ENCODE results near the gene ZNF783. TPM values are rescaled to one million over a fixed set of nuclear protein-coding genes. Genes with fewer than 3 reads are reported as not detected.

Gene ZNF783
- total RNA-seq, 1 experiment from 2014 or later, result 15.8 TPM

GRCh38 chr7:149255174-149255573 lies 6.8 kb upstream of the ZNF783 start:
- Histone ChIP-seq H3K79me2 (ENCODE audit: low read depth) (no peaks in the 10 kb centered on the region), H3F3A (ENCODE audit: insufficient read depth, low read depth) (peaks cover 12% of the 10 kb centered on the region; the same call in 1 of the 2 replicates)

GRCh38 chr7:149256568-149256967 lies 5.4 kb upstream of the ZNF783 start:
- peaks cover 4% of the 10 kb centered on the region; the same call in 1 of the 2 replicates for H4K20me1 ChIP-seq (ENCODE audit: insufficient read depth)
- CTCF ChIA-PET, result no interaction called here
- TF ChIP-seq CTCF (conservative IDR thresholded peaks at IDR 0.05), result no peak
- TF ChIP-seq EZH2 (IDR thresholded peaks at IDR 0.05; ENCODE audit: low read depth), result no peak

More at GRCh38 chr7:149255174-149255573, 6.8 kb upstream of the ZNF783 start:
- Histone ChIP-seq H3K4me2 (no peak overlapping the region), H2AFZ (no peak overlapping the region), H3K4me1 (replicated peaks; ENCODE audit: insufficient read depth) (no peaks in the 10 kb centered on the region), H3K9me3 (ENCODE audit: insufficient read depth, low read depth) (no peaks in the 10 kb centered on the region), H3K36me3 (ENCODE audit: low read depth) (peaks cover 24% of the 10 kb centered on the region), H3K4me3 (no peak overlapping the region), H3K27ac (no peak overlapping the region), H4K20me1 (ENCODE audit: insufficient read depth) (peaks cover 4% of the 10 kb centered on the region; the same call in 1 of the 2 replicates), H3K9me2 (ENCODE audit: insufficient read depth) (no peaks in the 10 kb centered on the region), H3K27me3 (ENCODE audit: insufficient read depth, low read depth) (no peaks in the 10 kb centered on the region)
- CTCF ChIA-PET, result no interaction called here
- TF ChIP-seq CTCF (conservative IDR thresholded peaks at IDR 0.05) (no peak), EZH2 (IDR thresholded peaks at IDR 0.05; ENCODE audit: low read depth) (no peak)
- POLR2A ChIA-PET (ENCODE audit: unreplicated experiment), result no interaction called here
- BruUV-seq (replicated peaks), result no TSS peak
- peak in 1 of 2 experiments; percentile 27 for DNase-seq
- intact Hi-C loops (cut with micrococcal nuclease; ENCODE audit: unreplicated experiment), result no loop called here

GRCh38 chr7:149257146-149257545 lies 4.8 kb upstream of the ZNF783 start:
- H3K9me2 ChIP-seq (ENCODE audit: insufficient read depth), result no peaks in the 10 kb centered on the region
- no peaks in the 10 kb centered on the region for H3K79me2 ChIP-seq (ENCODE audit: low read depth)
- H3K36me3 ChIP-seq (ENCODE audit: low read depth), result peaks cover 14% of the 10 kb centered on the region
- H4K20me1 ChIP-seq (ENCODE audit: insufficient read depth), result peaks cover 1% of the 10 kb centered on the region; the same call in 1 of the 2 replicates
- CTCF ChIA-PET, result no interaction called here
- H3K27ac ChIP-seq, result no peak overlapping the region
- no TSS peak for BruUV-seq (replicated peaks)
- H3F3A ChIP-seq (ENCODE audit: insufficient read depth, low read depth), result peaks cover 28% of the 10 kb centered on the region
- TF ChIP-seq EZH2 (IDR thresholded peaks at IDR 0.05; ENCODE audit: low read depth), result no peak
- TF ChIP-seq CTCF (conservative IDR thresholded peaks at IDR 0.05), result no peak
- H3K4me2 ChIP-seq, result no peak overlapping the region
- H3K4me1 ChIP-seq (replicated peaks; ENCODE audit: insufficient read depth), result peaks cover 7% of the 10 kb centered on the region; the same call in 1 of the 2 replicates
- H3K9me3 ChIP-seq (ENCODE audit: insufficient read depth, low read depth), result no peaks in the 10 kb centered on the region
- intact Hi-C loops (cut with micrococcal nuclease; ENCODE audit: unreplicated experiment), result no loop called here
- no peak overlapping the region for H2AFZ ChIP-seq
- no peak overlapping the region for H3K4me3 ChIP-seq
- peak in 1 of 2 experiments; percentile 41 for DNase-seq
- H3K27me3 ChIP-seq (ENCODE audit: insufficient read depth, low read depth), result no peaks in the 10 kb centered on the region
- POLR2A ChIA-PET (ENCODE audit: unreplicated experiment), result no interaction called here

More at GRCh38 chr7:149256568-149256967, 5.4 kb upstream of the ZNF783 start:
- BruUV-seq (replicated peaks), result no TSS peak
- no peak overlapping the region for H3K4me2 ChIP-seq
- H3K9me3 ChIP-seq (ENCODE audit: insufficient read depth, low read depth), result no peaks in the 10 kb centered on the region
- H3F3A ChIP-seq (ENCODE audit: insufficient read depth, low read depth), result peaks cover 26% of the 10 kb centered on the region
- no peaks in the 10 kb centered on the region for H3K9me2 ChIP-seq (ENCODE audit: insufficient read depth)
- intact Hi-C loops (cut with micrococcal nuclease; ENCODE audit: unreplicated experiment), result no loop called here
- H3K27me3 ChIP-seq (ENCODE audit: insufficient read depth, low read depth), result no peaks in the 10 kb centered on the region
- H3K4me1 ChIP-seq (replicated peaks; ENCODE audit: insufficient read depth), result peaks cover 7% of the 10 kb centered on the region; the same call in 1 of the 2 replicates
- peaks cover 20% of the 10 kb centered on the region for H3K36me3 ChIP-seq (ENCODE audit: low read depth)
- peak in 1 of 2 experiments; percentile 13 for DNase-seq
- POLR2A ChIA-PET (ENCODE audit: unreplicated experiment), result no interaction called here
- H3K4me3 ChIP-seq, result no peak overlapping the region
- H3K27ac ChIP-seq, result no peak overlapping the region
- H3K79me2 ChIP-seq (ENCODE audit: low read depth), result no peaks in the 10 kb centered on the region
- H2AFZ ChIP-seq, result no peak overlapping the region

Data from PC-9 (cell line).